GM18858 (cell line): Measurements from ENCODE around the gene HNF1A.

ENCODE experiments used
- ATAC-seq: cut with Tn5 transposase; IDR thresholded peaks from one replicate; pipeline ENCODE4 v1.9.1; 2021; ENCODE audit not compliant: unreplicated experiment

Gene HNF1A

GRCh38 chr12:120956579-120957300 is 21.6 kb upstream of the HNF1A start:
- no peak for ATAC-seq

- no peak for ATAC-seq
These were observed 19.0 kb upstream of the HNF1A start for GRCh38 chr12:120959111-120959878.

DNA sequence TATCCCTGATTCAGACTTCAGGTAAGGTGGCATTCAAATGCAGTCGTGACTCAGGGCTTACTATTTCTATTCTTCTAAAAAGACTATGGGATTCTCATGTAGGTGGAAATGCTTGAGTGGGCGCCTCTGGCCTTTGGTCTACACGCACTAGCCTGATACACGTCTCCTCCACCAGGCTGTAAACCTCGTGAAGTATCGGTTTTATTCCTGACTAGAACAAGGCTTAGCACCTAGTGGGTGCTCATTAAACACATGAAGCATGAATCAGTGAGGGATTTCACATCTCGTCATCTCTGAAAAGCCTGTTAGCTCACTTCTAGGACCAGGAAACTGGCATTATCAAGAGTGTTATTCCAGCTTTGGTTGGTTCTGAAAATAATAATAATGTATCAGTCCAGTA is 17.7 kb upstream of the HNF1A start:
- no peak for ATAC-seq

GRCh38 chr12:120961604-120962531 is 16.5 kb upstream of the HNF1A start:
- ATAC-seq: no peak

GRCh38 chr12:120962532-120963020 is 15.8 kb upstream of the HNF1A start:
- no peak for ATAC-seq

GRCh38 chr12:120964298-120964697 is 14.0 kb upstream of the HNF1A start:
- ATAC-seq: no peak

GRCh38 chr12:120965534-120966091 is 12.7 kb upstream of the HNF1A start:
- no peak for ATAC-seq

DNA sequence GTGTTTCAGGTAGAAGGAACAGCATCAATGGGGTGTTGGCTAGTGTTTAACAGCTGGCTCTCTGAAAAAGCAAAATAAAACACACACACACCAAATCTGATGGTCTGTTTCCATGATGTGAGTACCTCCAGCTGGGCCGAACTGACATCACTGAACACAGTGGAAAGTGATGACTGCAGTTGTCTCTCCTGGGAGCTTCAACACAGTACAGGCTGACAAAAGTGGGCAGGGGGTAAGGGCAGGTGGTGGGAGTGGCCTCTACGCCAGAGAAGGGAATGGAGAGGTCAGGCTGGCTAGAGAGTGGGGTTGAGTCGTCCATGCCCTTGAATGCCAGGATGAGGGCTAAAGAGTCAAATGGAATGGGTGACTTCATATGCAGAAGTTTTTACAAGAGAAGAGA is 8.0 kb upstream of the HNF1A start:
- ATAC-seq: no peak

GRCh38 chr12:120971299-120972180 is 6.8 kb upstream of the HNF1A start:
- no peak for ATAC-seq

DNA sequence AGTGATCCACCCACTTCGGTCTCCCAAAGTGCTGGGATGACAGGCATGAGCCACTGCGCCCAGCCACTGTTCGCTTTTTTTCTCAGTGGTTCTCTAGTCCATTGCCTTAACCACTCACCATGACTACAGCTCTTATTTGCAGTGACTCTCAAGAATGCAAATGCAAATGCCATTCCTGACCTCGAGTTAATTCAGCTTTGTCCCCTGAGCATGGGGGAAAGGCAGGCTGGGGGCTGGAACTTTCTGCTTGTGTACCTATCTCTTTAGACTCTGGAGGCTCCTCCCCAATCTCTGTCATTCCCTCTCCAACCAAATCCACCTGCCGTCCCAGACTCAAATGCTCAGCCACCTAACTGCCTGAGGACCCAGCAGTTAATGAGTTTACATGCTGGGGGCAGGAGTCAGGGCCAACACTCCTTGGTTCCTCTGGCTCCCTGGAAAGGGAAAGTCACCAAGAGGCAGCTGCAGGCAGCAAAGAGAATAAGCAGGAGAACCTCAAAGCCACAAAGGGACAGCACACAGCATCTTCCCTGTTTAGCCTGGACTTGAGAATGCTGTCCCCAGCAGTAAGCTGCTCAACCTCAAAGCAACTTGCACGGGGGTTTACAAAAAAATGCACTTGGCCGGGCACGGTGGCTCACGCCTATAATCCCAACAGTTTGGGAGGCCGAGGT is 5.3 kb upstream of the HNF1A start:
- no peak for ATAC-seq

GRCh38 chr12:120977531-120978295 is 630 bp upstream of the HNF1A start:
- ATAC-seq: no peak

GRCh38 chr12:120979220-120979861 is 998 bp downstream of the HNF1A start:
- no peak for ATAC-seq

DNA sequence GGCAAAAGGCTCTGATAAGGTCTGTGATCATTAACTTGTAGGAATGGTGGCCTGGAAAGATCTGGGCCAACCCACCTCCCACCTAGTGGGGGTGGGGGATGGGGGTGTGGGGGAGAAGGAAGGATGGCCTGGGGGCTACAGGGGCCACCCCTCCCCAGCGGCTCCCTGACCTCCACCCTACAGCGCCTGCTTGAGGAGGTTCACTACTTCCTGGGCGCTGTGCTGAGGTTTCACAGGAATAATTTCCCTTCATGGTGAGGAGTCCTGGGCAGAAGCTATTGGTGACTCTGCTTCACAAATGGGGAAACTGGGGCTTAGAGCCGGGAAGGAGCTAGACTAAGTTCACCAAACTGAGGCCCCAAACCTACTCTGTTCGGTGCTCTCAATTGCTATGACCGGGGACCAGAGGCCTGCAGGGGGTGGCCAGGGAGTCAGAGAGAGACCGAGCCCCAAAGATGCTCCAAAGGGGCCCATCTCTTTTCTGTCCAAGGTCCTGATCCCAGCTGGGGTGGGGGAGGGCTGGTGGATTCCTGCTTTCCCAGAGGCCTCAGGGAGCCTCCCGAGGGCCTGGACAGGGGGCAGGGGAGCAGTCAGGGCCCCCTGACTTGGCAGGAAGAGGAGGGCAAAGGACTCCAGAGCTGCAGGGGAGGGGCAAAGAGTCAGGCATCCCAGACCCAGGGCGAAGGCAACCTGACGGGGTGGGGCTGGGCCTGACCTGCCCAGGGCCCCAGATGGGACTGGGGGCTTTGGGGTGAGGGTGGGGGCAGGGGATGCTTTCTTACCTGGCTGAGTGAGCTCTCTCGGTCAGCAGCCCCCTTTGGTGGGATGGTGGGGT is 1.7 kb downstream of the HNF1A start:
- ATAC-seq: no peak

DNA sequence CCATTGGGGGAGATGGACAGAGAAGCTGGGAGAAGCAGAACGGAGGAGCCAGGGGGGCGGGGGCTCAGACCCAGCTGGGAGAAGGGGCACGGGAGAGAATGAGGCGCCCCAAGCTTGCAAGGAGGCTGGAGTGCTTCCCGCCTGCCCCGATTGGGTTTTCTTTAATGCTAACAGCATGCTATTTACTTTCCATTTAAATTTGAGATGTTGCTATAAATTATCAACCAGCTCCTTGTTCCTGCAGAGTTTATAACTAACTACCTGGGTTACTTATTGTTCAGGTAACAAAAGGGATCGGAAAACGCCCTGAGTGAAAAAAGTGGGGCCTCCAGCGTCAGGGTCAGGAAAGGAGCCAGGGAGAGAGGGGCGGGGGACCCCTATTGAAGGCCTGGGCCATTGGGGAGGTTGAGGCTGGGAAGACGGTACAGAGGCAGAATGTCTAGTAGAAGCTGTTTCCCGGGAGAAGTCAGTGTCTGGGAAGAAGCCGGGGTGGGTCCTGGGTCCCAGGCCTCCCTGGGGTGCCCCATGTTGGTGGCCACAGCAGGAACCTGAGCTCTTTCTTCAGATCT is 2.5 kb downstream of the HNF1A start:
- no peak for ATAC-seq

DNA sequence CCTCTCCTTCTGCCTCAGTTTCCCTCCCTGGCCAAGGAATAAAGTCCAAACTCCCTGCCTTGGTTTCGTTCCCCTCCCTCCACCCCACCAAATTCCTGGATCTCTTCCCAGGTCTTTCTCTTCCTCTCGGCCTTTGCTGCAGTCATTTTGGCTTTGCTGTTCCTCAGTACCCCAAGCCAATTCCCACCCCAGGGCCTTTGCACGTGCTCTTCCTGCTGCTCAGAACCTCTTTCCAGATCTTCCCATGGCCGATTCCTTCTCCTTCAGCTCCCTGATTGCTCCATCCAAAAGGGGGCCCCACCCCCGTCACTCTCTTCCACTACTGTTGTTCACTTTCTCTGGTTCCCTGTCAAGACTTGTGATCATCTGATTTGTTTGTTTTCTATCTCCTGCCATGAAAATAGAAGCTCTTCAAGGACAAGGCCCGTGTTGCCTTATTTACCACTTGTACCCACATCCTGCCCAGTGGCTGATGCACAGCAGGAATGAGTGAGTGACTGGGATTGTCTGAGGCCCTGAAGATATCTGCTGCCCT is 3.1 kb downstream of the HNF1A start:
- no peak for ATAC-seq

DNA sequence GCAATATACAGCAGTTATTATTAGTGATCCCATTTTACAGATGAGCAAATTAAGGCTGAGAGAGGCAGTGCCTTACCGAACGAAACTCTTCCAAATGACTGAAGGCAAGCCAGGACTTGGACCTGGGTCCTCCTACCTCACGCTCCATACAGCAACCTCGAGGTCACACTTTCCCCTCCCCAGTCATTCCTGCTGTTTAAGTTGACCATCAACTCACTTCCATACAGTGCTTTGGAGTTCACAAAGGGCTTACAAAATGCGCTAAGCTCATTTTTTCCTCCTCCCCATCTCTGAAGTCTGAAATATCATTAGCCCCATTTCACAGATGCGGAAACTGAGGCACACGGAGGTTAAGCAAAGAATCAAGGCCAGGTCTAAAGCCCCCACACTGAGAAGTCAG is 4.3 kb downstream of the HNF1A start:
- no peak for ATAC-seq

DNA sequence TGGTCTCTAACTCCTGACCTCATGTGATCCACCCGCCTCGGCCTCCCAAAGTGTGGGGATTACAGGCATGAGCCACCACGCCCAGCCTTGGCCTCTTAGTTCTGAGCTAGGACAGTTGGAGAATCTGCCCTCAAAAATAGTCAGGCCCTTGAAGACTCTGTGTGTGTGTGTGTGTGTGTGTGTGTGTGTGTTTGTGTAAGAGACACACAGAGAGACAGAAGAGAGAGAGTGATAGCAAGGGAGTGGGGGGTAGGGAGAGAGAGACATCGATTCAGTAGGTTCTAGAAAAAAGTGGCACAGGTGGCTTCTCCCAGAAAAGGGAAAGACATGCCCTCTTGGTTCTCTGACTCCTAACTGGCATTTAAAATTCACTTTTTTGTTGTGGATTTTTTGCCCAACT is 5.4 kb downstream of the HNF1A start:
- no peak for ATAC-seq
